ENCODE results near the gene NXPH1.

DNA sequence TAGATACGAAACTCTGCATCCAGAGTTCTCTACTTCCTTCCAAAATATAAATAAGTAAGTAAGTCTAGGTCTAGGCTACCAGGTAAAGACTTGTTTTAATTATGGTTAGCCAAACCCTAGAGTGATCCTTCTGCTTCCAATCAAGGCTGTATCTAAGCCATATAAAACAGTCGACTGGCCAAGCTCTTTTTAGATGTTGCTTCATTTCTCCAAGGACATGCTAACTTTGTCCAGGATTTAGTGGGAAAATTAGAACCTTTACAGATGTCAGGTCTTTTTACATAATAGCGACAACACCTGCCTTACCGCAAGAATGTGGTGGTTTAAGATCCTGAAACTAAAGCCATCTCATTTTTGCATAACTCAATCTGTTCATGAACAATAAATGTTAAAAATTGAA, 156.8 kb downstream of the NXPH1 start:
- TF ChIP-seq, protein P1, sequence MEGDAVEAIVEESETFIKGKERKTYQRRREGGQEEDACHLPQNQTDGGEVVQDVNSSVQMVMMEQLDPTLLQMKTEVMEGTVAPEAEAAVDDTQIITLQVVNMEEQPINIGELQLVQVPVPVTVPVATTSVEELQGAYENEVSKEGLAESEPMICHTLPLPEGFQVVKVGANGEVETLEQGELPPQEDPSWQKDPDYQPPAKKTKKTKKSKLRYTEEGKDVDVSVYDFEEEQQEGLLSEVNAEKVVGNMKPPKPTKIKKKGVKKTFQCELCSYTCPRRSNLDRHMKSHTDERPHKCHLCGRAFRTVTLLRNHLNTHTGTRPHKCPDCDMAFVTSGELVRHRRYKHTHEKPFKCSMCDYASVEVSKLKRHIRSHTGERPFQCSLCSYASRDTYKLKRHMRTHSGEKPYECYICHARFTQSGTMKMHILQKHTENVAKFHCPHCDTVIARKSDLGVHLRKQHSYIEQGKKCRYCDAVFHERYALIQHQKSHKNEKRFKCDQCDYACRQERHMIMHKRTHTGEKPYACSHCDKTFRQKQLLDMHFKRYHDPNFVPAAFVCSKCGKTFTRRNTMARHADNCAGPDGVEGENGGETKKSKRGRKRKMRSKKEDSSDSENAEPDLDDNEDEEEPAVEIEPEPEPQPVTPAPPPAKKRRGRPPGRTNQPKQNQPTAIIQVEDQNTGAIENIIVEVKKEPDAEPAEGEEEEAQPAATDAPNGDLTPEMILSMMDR (IDR thresholded peaks at IDR 0.05; ENCODE audit: low read length), result no peak
- TF ChIP-seq EZH2 (IDR thresholded peaks at IDR 0.05; ENCODE audit: borderline replicate concordance, low read length), result no peak

Measured in OCI-LY1 (cell line).